ENCODE results near the gene TOGARAM1. TPM values are rescaled to one million over a fixed set of nuclear protein-coding genes. Genes with fewer than 3 reads are reported as not detected.

TOGARAM1 gene
- total RNA-seq, 1 donor from 2014 or later: 18.5 TPM

GRCh38 chr14:45095143-45095542 is 133.2 kb downstream of the TOGARAM1 start:
- intact Hi-C loops (cut with DNase I): no loop called here
- Histone ChIP-seq H3K36me3 (peaks cover 53% of the 10 kb centered on the region), H3K27ac (no peak overlapping the region), H3K4me1 (no peaks in the 10 kb centered on the region), H3K27me3 (ENCODE audit: low read depth) (no peaks in the 10 kb centered on the region), H3K9me3 (no peaks in the 10 kb centered on the region), H3K4me3 (no peak overlapping the region)
- DNase-seq: no peak
- TF ChIP-seq CTCF (IDR thresholded peaks at IDR 0.05): no peak
- no peak for ATAC-seq

- DNase-seq: no peak
- no peak for ATAC-seq
- Histone ChIP-seq H3K4me3 (no peak overlapping the region), H3K4me1 (no peaks in the 10 kb centered on the region), H3K9me3 (no peaks in the 10 kb centered on the region), H3K27ac (no peak overlapping the region), H3K36me3 (peaks cover 63% of the 10 kb centered on the region), H3K27me3 (ENCODE audit: low read depth) (no peaks in the 10 kb centered on the region)
- no peak for TF ChIP-seq CTCF (IDR thresholded peaks at IDR 0.05)
- intact Hi-C loops (cut with DNase I): no loop called here
Observed at GRCh38 chr14:45096218-45096617, 134.2 kb downstream of the TOGARAM1 start.

GRCh38 chr14:45103806-45104205 is 141.8 kb downstream of the TOGARAM1 start:
- no peak overlapping the region for H3K27ac ChIP-seq
- no peaks in the 10 kb centered on the region for H3K9me3 ChIP-seq
- no peaks in the 10 kb centered on the region for H3K4me1 ChIP-seq
- H3K27me3 ChIP-seq (ENCODE audit: low read depth): no peaks in the 10 kb centered on the region
- DNase-seq (no peak), ATAC-seq (no peak)
- TF ChIP-seq CTCF (IDR thresholded peaks at IDR 0.05): no peak
- intact Hi-C loops (cut with DNase I): no loop called here
- H3K36me3 ChIP-seq: peaks cover 92% of the 10 kb centered on the region
- H3K4me3 ChIP-seq: no peak overlapping the region

GRCh38 chr14:45104561-45104960 is 142.6 kb downstream of the TOGARAM1 start:
- Histone ChIP-seq H3K27me3 (ENCODE audit: low read depth) (no peaks in the 10 kb centered on the region), H3K9me3 (no peaks in the 10 kb centered on the region), H3K36me3 (peaks cover 92% of the 10 kb centered on the region), H3K27ac (no peak overlapping the region), H3K4me3 (no peak overlapping the region), H3K4me1 (no peaks in the 10 kb centered on the region)
- ATAC-seq: no peak
- no peak for DNase-seq
- intact Hi-C loops (cut with DNase I): no loop called here
- no peak for TF ChIP-seq CTCF (IDR thresholded peaks at IDR 0.05)

GRCh38 chr14:45112896-45113781 is 151.1 kb downstream of the TOGARAM1 start:
- TF ChIP-seq CTCF (IDR thresholded peaks at IDR 0.05): no peak

More at GRCh38 chr14:45112896-45113781, 151.1 kb downstream of the TOGARAM1 start:
- H3K4me1 ChIP-seq: no peaks in the 10 kb centered on the region
- H3K4me3 ChIP-seq: no peak overlapping the region
- ATAC-seq: peak in 1 of 2 donors; percentile 69
- no peak overlapping the region for H3K27ac ChIP-seq
- H3K27me3 ChIP-seq (ENCODE audit: low read depth): no peaks in the 10 kb centered on the region
- H3K9me3 ChIP-seq: no peaks in the 10 kb centered on the region
- DNase-seq: no peak
- intact Hi-C loops (cut with DNase I): no loop called here
- peaks cover 99% of the 10 kb centered on the region for H3K36me3 ChIP-seq
